ENCODE data around the gene C1S. TPM values are rescaled to one million over a fixed set of nuclear protein-coding genes. Genes with fewer than 3 reads are reported as not detected.

The C1S gene
- total and polyA plus RNA-seq, 2 of the 4 experiments (the other 2 are of a cell fraction) = 49.6 to 85.4 TPM

DNA sequence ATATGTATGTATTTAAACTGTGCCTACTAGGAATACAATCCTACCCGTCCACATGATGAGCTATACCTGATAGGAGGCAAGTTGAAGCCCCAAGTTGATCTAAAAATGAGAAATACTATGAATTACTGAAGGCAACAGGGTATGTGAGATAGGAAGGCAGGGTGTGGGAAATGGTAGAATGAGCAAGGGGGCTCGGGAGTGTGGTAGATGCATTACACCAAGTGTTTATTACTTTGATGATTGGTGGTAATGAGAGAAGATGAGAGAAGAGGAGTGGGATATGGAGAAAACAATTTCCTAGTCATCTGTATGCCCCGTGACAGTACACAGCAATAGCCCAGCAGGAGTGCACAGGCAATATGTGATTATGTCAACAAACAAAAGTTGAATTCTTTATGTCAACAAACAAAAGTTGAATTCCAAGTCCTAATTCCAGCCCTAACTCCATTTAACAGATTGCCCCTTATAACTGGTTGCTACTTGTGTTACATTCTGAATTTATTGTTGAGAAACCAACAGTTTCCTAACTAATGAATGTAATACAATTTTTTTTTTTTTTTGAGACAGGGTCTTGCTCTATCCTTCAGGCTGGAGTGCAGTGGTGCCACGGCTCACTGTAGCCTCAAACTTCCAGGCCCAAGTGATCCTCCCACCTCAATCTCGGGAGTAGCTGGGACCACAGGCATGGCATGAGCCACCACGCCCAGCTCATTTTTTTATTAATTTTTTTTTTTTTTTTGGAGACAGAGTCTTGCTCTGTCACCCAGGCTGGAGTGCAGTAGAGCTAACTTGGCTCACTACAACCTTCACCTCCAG, 44.8 kb upstream of the C1S start:
- WGBS, 2 experiments (ENCODE audit: extremely low coverage in 2 of 2, insufficient read length in 1 of 2) = no CpG with 5 or more reads among the region's 6 CpGs
- Histone ChIP-seq H3K9me3 (ENCODE audit: control insufficient read depth, insufficient read depth, low read length) (no peaks in the 10 kb centered on the region), H3K56ac (ENCODE audit: extremely low read depth, insufficient read depth, low read length) (no peak overlapping the region)
- TF ChIP-seq MAZ (IDR thresholded peaks at IDR 0.05; ENCODE audit: borderline replicate concordance, low read depth, low read length) = no peak
- no peak for TF ChIP-seq RFX5 (IDR thresholded peaks at IDR 0.05; ENCODE audit: low read depth, low read length)
- no peak for TF ChIP-seq CEBPB (IDR thresholded peaks at IDR 0.05; ENCODE audit: low read depth, low read length)
- TF ChIP-seq MAFK (IDR thresholded peaks at IDR 0.05; ENCODE audit: low read depth, low read length) = no peak
- no peak for TF ChIP-seq FOS (IDR thresholded peaks at IDR 0.05; ENCODE audit: low read depth, low read length)
- TF ChIP-seq RAD21 (IDR thresholded peaks at IDR 0.05; ENCODE audit: low read length) = no peak
- TF ChIP-seq NFE2L2 (IDR thresholded peaks at IDR 0.05; ENCODE audit: low read depth, low read length) = no peak
- no peak for TF ChIP-seq POLR2A (IDR thresholded peaks at IDR 0.05; ENCODE audit: low read depth, low read length)
- no peak for TF ChIP-seq SMC3 (IDR thresholded peaks at IDR 0.05; ENCODE audit: low read depth, low read length)
- TF ChIP-seq, protein P1, sequence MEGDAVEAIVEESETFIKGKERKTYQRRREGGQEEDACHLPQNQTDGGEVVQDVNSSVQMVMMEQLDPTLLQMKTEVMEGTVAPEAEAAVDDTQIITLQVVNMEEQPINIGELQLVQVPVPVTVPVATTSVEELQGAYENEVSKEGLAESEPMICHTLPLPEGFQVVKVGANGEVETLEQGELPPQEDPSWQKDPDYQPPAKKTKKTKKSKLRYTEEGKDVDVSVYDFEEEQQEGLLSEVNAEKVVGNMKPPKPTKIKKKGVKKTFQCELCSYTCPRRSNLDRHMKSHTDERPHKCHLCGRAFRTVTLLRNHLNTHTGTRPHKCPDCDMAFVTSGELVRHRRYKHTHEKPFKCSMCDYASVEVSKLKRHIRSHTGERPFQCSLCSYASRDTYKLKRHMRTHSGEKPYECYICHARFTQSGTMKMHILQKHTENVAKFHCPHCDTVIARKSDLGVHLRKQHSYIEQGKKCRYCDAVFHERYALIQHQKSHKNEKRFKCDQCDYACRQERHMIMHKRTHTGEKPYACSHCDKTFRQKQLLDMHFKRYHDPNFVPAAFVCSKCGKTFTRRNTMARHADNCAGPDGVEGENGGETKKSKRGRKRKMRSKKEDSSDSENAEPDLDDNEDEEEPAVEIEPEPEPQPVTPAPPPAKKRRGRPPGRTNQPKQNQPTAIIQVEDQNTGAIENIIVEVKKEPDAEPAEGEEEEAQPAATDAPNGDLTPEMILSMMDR (conservative IDR thresholded peaks at IDR 0.05; ENCODE audit: low read depth, low read length) = no peak
- no peak for TF ChIP-seq MXI1 (IDR thresholded peaks at IDR 0.05; ENCODE audit: borderline replicate concordance, low read depth, low read length)
- no peak for TF ChIP-seq RCOR1 (IDR thresholded peaks at IDR 0.05; ENCODE audit: insufficient replicate concordance, low read length)
- TF ChIP-seq BHLHE40 (IDR thresholded peaks at IDR 0.05; ENCODE audit: low read depth, low read length) = no peak
- TF ChIP-seq ELK1 (IDR thresholded peaks at IDR 0.05; ENCODE audit: borderline replicate concordance, low read depth, low read length) = no peak
- TF ChIP-seq, protein P2, sequence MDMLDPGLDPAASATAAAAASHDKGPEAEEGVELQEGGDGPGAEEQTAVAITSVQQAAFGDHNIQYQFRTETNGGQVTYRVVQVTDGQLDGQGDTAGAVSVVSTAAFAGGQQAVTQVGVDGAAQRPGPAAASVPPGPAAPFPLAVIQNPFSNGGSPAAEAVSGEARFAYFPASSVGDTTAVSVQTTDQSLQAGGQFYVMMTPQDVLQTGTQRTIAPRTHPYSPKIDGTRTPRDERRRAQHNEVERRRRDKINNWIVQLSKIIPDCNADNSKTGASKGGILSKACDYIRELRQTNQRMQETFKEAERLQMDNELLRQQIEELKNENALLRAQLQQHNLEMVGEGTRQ (IDR thresholded peaks at IDR 0.05; ENCODE audit: low read depth, low read length) = no peak

More for the DNA sequence above, 44.8 kb upstream of the C1S start:
- Histone ChIP-seq H2BK120ac (ENCODE audit: low read depth, low read length) (no peak overlapping the region), H3K4me3 (ENCODE audit: insufficient read depth, low read depth, low read length) (no peak overlapping the region), H4K20me1 (ENCODE audit: insufficient read depth, low read length) (no peaks in the 10 kb centered on the region), H2AFZ (replicated peaks; ENCODE audit: low read length, poor library complexity) (no peak overlapping the region), H3K4ac (ENCODE audit: low read depth, low read length) (no peak overlapping the region), H2AK5ac (ENCODE audit: low read depth, low read length) (no peak overlapping the region), H3K4me2 (ENCODE audit: low read depth, low read length) (no peak overlapping the region; the same call in 1 of the 2 replicates), H3K14ac (replicated peaks; ENCODE audit: low read depth, low read length) (no peak overlapping the region), H4K5ac (ENCODE audit: low read depth, low read length) (no peak overlapping the region), H3K9ac (ENCODE audit: low read depth, low read length) (no peak overlapping the region), H3K9me1 (ENCODE audit: insufficient read depth, low read length) (no peaks in the 10 kb centered on the region; the same call in 1 of the 2 replicates), H2BK15ac (ENCODE audit: low read depth, low read length) (no peak overlapping the region), H3K27ac (ENCODE audit: insufficient read depth, low read length) (no peak overlapping the region), H2BK5ac (ENCODE audit: low read depth, low read length, poor library complexity, severe bottlenecking) (no peak overlapping the region), H3K4me1 (ENCODE audit: control insufficient read depth, insufficient read depth, low read length) (peaks cover 5% of the 10 kb centered on the region; the same call in 1 of the 2 replicates), H3K79me1 (ENCODE audit: low read depth in 1 of 2, low read length in 2 of 2) (peaks cover 0 to 25% of the 10 kb centered on the region in 2 experiments), H3K36me3 (ENCODE audit: control insufficient read depth, insufficient read depth, low read length) (no peaks in the 10 kb centered on the region; the same call in 1 of the 2 replicates), H4K91ac (ENCODE audit: insufficient read depth, low read depth, low read length) (no peak overlapping the region), H2AK9ac (replicated peaks; ENCODE audit: low read depth, low read length, poor library complexity) (no peak overlapping the region), H4K8ac (ENCODE audit: low read depth in 2 of 2, low read length in 2 of 2) (no peak overlapping the region), H2BK20ac (ENCODE audit: low read depth, low read length) (no peak overlapping the region), H3K27me3 (ENCODE audit: control insufficient read depth, insufficient read depth, low read length) (no peaks in the 10 kb centered on the region), H3K23ac (ENCODE audit: low read depth, low read length) (no peak overlapping the region), H3K18ac (ENCODE audit: low read depth, low read length) (no peak overlapping the region)
- no TSS peak for BruUV-seq (replicated peaks)
- dilution Hi-C loops (cut with HindIII; ENCODE audit: low sequenced_read_pairs, unreplicated experiment) = no loop called here
- ATAC-seq (ENCODE audit: low read depth) (no peak), DNase-seq (no peak)
- ChIA-PET POLR2A (ENCODE audit: unreplicated experiment) (interaction anchor here (0.7 kb wide), 1 partner anchor 64 kb away, joined by 4 read pairs; no protein-coding TSS in a partner anchor), CTCF (interaction anchor here (0.5 to 0.6 kb wide), 3 partner anchors 21 to 962 kb away, joined by 3 read pairs; no protein-coding TSS in a partner anchor)
- in situ Hi-C loops (cut with MboI; ENCODE audit: low sequenced_read_pairs) = no loop called here
- intact Hi-C loops (cut with micrococcal nuclease) = no loop called here

All from IMR-90 (cell line).